ENCODE measurements around the gene EXOSC3.

The EXOSC3 gene

GRCh38 chr9:37732086-37732741 is 52.6 kb downstream of the EXOSC3 start:
- no peak for DNase-seq (ENCODE audit: low read depth, low spot score)

GRCh38 chr9:37730839-37731238 is 54.0 kb downstream of the EXOSC3 start:
- DNase-seq (ENCODE audit: low read depth, low spot score) = no peak

GRCh38 chr9:37730256-37730655 is 54.6 kb downstream of the EXOSC3 start:
- DNase-seq (ENCODE audit: low read depth, low spot score) = no peak

All from brain pericyte (primary cell).